Measurements from ENCODE around the gene ASCC3. TPM values are rescaled to one million over a fixed set of nuclear protein-coding genes. Genes with fewer than 3 reads are reported as not detected.

Gene ASCC3
- 31.4 TPM for polyA plus RNA-seq (2013, experiment 1 of 2)
- polyA plus RNA-seq (2013, experiment 2 of 2), result 31.2 TPM

GRCh38 chr6:100880853-100881706 lies at the start of gene ASCC3:
Gene ASCC3 (minus strand): TSS chr6:100881329. CDS start chr6:100867997, 13,332 bp downstream.
- Histone ChIP-seq H3K23ac (ENCODE audit: low read length in 2 of 2) (peak within 1 kb of the TSS in 1 of 2 experiments; percentile 84), H2BK120ac (ENCODE audit: low read depth, low read length) (peak within 1 kb of the TSS; percentile 56), H2BK5ac (ENCODE audit: low read depth, low read length, poor library complexity, severe bottlenecking) (peak within 1 kb of the TSS; percentile 60), H4K91ac (ENCODE audit: low read length) (peak within 1 kb of the TSS; percentile 94), H3K27me3 (ENCODE audit: control insufficient read depth in 1 of 2, insufficient read depth in 1 of 2, low read length in 2 of 2) (no peaks in the 10 kb centered on the region), H3K4me3 (ENCODE audit: insufficient read depth in 1 of 2, low read depth in 1 of 2, low read length in 2 of 2) (peak within 1 kb of the TSS; percentile 92 to 93), H4K8ac (ENCODE audit: low read length) (peak within 1 kb of the TSS; percentile 93), H3K27ac (ENCODE audit: low read length, poor library complexity, severe bottlenecking) (peak within 1 kb of the TSS; percentile 55), H3K14ac (ENCODE audit: low read length in 2 of 2) (peak within 1 kb of the TSS in 1 of 2 experiments; percentile 98), H3K18ac (ENCODE audit: low read depth in 1 of 2, low read length in 2 of 2) (peak within 1 kb of the TSS; percentile 87 to 97), H3K4me2 (ENCODE audit: low read length, poor library complexity, severe bottlenecking) (peak within 1 kb of the TSS; percentile 82), H3K36me3 (ENCODE audit: control insufficient read depth in 1 of 2, insufficient read depth in 2 of 2, low read depth in 1 of 2, low read length in 2 of 2) (no peaks in the 10 kb centered on the region), H3K9me3 (ENCODE audit: control insufficient read depth, low read length) (no peaks in the 10 kb centered on the region), H3K79me1 (replicated peaks; ENCODE audit: low read length, poor library complexity, severe bottlenecking) (peaks cover 9% of the 10 kb centered on the region), H3K9ac (ENCODE audit: low read length) (peak within 1 kb of the TSS; percentile 91), H2BK12ac (ENCODE audit: low read length in 2 of 2) (peak within 1 kb of the TSS in 1 of 2 experiments; percentile 60), H2AK5ac (ENCODE audit: low read length, severe bottlenecking) (peak within 1 kb of the TSS; percentile 47), H3K4ac (ENCODE audit: low read depth in 1 of 2, low read length in 2 of 2) (peak within 1 kb of the TSS; percentile 16 to 62), H2AFZ (ENCODE audit: low read depth, low read length) (peak within 1 kb of the TSS; percentile 91), H2BK15ac (ENCODE audit: low read depth, poor library complexity, severe bottlenecking) (no peak within 1 kb of the TSS), H3K4me1 (ENCODE audit: control insufficient read depth, insufficient read depth, low read depth, low read length) (peaks cover 2% of the 10 kb centered on the region)
- DNase-seq, result peak; percentile 93
- under 1% methylated on average over 77 of the region's 83 CpGs for WGBS

- no peak overlapping the region for H2BK5ac ChIP-seq (ENCODE audit: low read depth, low read length, poor library complexity, severe bottlenecking)
- no peaks in the 10 kb centered on the region for H3K79me1 ChIP-seq (replicated peaks; ENCODE audit: low read length, poor library complexity, severe bottlenecking)
- no peaks in the 10 kb centered on the region for H3K36me3 ChIP-seq (ENCODE audit: control insufficient read depth in 1 of 2, insufficient read depth in 2 of 2, low read depth in 1 of 2, low read length in 2 of 2)
- H2BK120ac ChIP-seq (ENCODE audit: low read depth, low read length), result no peak overlapping the region
- H3K27ac ChIP-seq (ENCODE audit: low read length, poor library complexity, severe bottlenecking), result no peak overlapping the region
- peaks cover 3% of the 10 kb centered on the region for H3K9me3 ChIP-seq (ENCODE audit: control insufficient read depth, low read length)
- H4K8ac ChIP-seq (ENCODE audit: low read length), result no peak overlapping the region
- peak overlapping the region in 1 of 2 experiments; percentile 14 for H3K18ac ChIP-seq (ENCODE audit: low read depth in 1 of 2, low read length in 2 of 2)
- H3K14ac ChIP-seq (ENCODE audit: low read length in 2 of 2), result no peak overlapping the region
- no peak overlapping the region for H3K4me2 ChIP-seq (ENCODE audit: low read length, poor library complexity, severe bottlenecking)
- H2BK15ac ChIP-seq (ENCODE audit: low read depth, poor library complexity, severe bottlenecking), result no peak overlapping the region
- no peak overlapping the region for H3K9ac ChIP-seq (ENCODE audit: low read length)
- H3K27me3 ChIP-seq (ENCODE audit: control insufficient read depth in 1 of 2, insufficient read depth in 1 of 2, low read length in 2 of 2), result no peaks in the 10 kb centered on the region
- DNase-seq, result peak; percentile 38
- no peak overlapping the region for H3K23ac ChIP-seq (ENCODE audit: low read length in 2 of 2)
- H3K4ac ChIP-seq (ENCODE audit: low read depth in 1 of 2, low read length in 2 of 2), result peak overlapping the region in 1 of 2 experiments; percentile 5
- H3K4me1 ChIP-seq (ENCODE audit: control insufficient read depth, insufficient read depth, low read depth, low read length), result no peaks in the 10 kb centered on the region
- no peak overlapping the region for H2AK5ac ChIP-seq (ENCODE audit: low read length, severe bottlenecking)
- H3K4me3 ChIP-seq (ENCODE audit: insufficient read depth in 1 of 2, low read depth in 1 of 2, low read length in 2 of 2), result no peak overlapping the region
- no peak overlapping the region for H2AFZ ChIP-seq (ENCODE audit: low read depth, low read length)
- WGBS, result no CpG with 5 or more reads among the region's 1 CpG
- peak overlapping the region; percentile 25 for H4K91ac ChIP-seq (ENCODE audit: low read length)
- H2BK12ac ChIP-seq (ENCODE audit: low read length in 2 of 2), result no peak overlapping the region
Measured at GRCh38 chr6:100925749-100926148, 44.6 kb upstream of the ASCC3 start.

- Histone ChIP-seq H3K9me3 (ENCODE audit: control insufficient read depth, low read length) (peaks cover 3% of the 10 kb centered on the region), H3K23ac (ENCODE audit: low read length in 2 of 2) (no peak overlapping the region), H3K36me3 (ENCODE audit: control insufficient read depth in 1 of 2, insufficient read depth in 2 of 2, low read depth in 1 of 2, low read length in 2 of 2) (no peaks in the 10 kb centered on the region), H2BK120ac (ENCODE audit: low read depth, low read length) (no peak overlapping the region), H4K8ac (ENCODE audit: low read length) (no peak overlapping the region), H3K27me3 (ENCODE audit: control insufficient read depth in 1 of 2, insufficient read depth in 1 of 2, low read length in 2 of 2) (no peaks in the 10 kb centered on the region), H2AK5ac (ENCODE audit: low read length, severe bottlenecking) (no peak overlapping the region), H3K27ac (ENCODE audit: low read length, poor library complexity, severe bottlenecking) (no peak overlapping the region), H3K79me1 (replicated peaks; ENCODE audit: low read length, poor library complexity, severe bottlenecking) (no peaks in the 10 kb centered on the region), H2BK12ac (ENCODE audit: low read length in 2 of 2) (peak overlapping the region in 1 of 2 experiments; percentile 86), H2AFZ (ENCODE audit: low read depth, low read length) (no peak overlapping the region), H3K4me2 (ENCODE audit: low read length, poor library complexity, severe bottlenecking) (no peak overlapping the region), H2BK5ac (ENCODE audit: low read depth, low read length, poor library complexity, severe bottlenecking) (no peak overlapping the region), H4K91ac (ENCODE audit: low read length) (peak overlapping the region; percentile 57), H3K18ac (ENCODE audit: low read depth in 1 of 2, low read length in 2 of 2) (peak overlapping the region in 1 of 2 experiments; percentile 85), H3K4me3 (ENCODE audit: insufficient read depth in 1 of 2, low read depth in 1 of 2, low read length in 2 of 2) (no peak overlapping the region), H3K9ac (ENCODE audit: low read length) (no peak overlapping the region), H3K4ac (ENCODE audit: low read depth in 1 of 2, low read length in 2 of 2) (peak overlapping the region in 1 of 2 experiments; percentile 37), H3K4me1 (ENCODE audit: control insufficient read depth, insufficient read depth, low read depth, low read length) (no peaks in the 10 kb centered on the region), H3K14ac (ENCODE audit: low read length in 2 of 2) (no peak overlapping the region), H2BK15ac (ENCODE audit: low read depth, poor library complexity, severe bottlenecking) (peak overlapping the region; percentile 60)
- WGBS, result 88% methylated on average over 2 of the region's 9 CpGs
- DNase-seq, result no peak
Measured at GRCh38 chr6:100924534-100925227, 43.6 kb upstream of the ASCC3 start.

Data from mesenchymal stem cell (in vitro differentiated cells and primary cell).